ENCODE results near the gene SLC4A1AP. TPM values are rescaled to one million over a fixed set of nuclear protein-coding genes. Genes with fewer than 3 reads are reported as not detected.
"Not testable (repeated sequence)": the region's sequence is repeated elsewhere in the genome, so short reads cannot be mapped to it uniquely, and the experiment has no call there.

The SLC4A1AP gene
- total and polyA plus RNA-seq, 2 experiments from 2014 or later, result 24.3 to 29.2 TPM

GRCh38 chr2:27627963-27628766, 35.5 kb upstream of the SLC4A1AP start (continued):
- TF ChIP-seq ETS1 (IDR thresholded peaks at IDR 0.05), result no peak
- no peak for TF ChIP-seq CTCF (conservative IDR thresholded peaks at IDR 0.05; ENCODE audit: low read depth in 2 of 2)
- TF ChIP-seq REST (IDR thresholded peaks at IDR 0.05; ENCODE audit: unreplicated experiment), result no peak
- TF ChIP-seq STAT1 (IDR thresholded peaks at IDR 0.05; ENCODE audit: unreplicated experiment), result no peak

GRCh38 chr2:27628767-27629709, 34.7 kb upstream of the SLC4A1AP start, which contains the start of the genes CCDC121 and GPN1:
Gene CCDC121 (minus strand): TSS chr2:27629012. CDS start chr2:27627799, 1,213 bp downstream.
Gene GPN1 (plus strand): TSS chr2:27629050. CDS start chr2:27629059, 9 bp downstream.
- Mint-ChIP-seq H3K4me1 (no peaks in the 10 kb centered on the region), H3K4me3 (no peak within 1 kb of the TSS), H3K27me3 (ENCODE audit: insufficient read depth, low read depth, poor library complexity) (no peaks in the 10 kb centered on the region), H3K36me3 (ENCODE audit: low read depth) (peaks cover 22% of the 10 kb centered on the region), H3K27ac (no peak within 1 kb of the TSS; the same call in 1 of the 2 replicates), H3K9me3 (no peaks in the 10 kb centered on the region)
- Histone ChIP-seq H3K27me3 (ENCODE audit: insufficient read depth) (no peaks in the 10 kb centered on the region), H3K4me2 (peak within 1 kb of the TSS; percentile 81), H3K4me3 (peak within 1 kb of the TSS; percentile 81), H2AFZ (peak within 1 kb of the TSS; percentile 84), H3F3A (replicated peaks; ENCODE audit: low read depth) (no peaks in the 10 kb centered on the region), H3K27ac (ENCODE audit: low read depth) (0 out of 2 replicates have a peak within 1 kb of the TSS, but pooled peaks have one; percentile 53), H3K36me3 (ENCODE audit: insufficient read depth) (peaks cover 16% of the 10 kb centered on the region), H3K79me2 (replicated peaks; ENCODE audit: insufficient read depth) (peaks cover 11% of the 10 kb centered on the region), H3K9me2 (ENCODE audit: insufficient read depth) (no peaks in the 10 kb centered on the region), H4K20me1 (replicated peaks; ENCODE audit: insufficient read depth) (0 out of 2 replicates have a peak, but pooled peaks cover 3% of the 10 kb centered on the region), H3K4me1 (ENCODE audit: insufficient read depth) (peaks cover 10% of the 10 kb centered on the region)
- DNase-seq (ENCODE audit: low spot score), result peak; percentile 94
- peak; percentile 98 for ATAC-seq
- TF ChIP-seq CTCF (conservative IDR thresholded peaks at IDR 0.05; ENCODE audit: low read depth in 2 of 2) (no peak), POLR2AphosphoS5 (IDR thresholded peaks at IDR 0.05; ENCODE audit: low read depth) (peak; percentile 93), CREB1 (CRISPR knock-in tag; IDR thresholded peaks at IDR 0.05; ENCODE audit: low read depth) (peak; percentile 74), ETS1 (IDR thresholded peaks at IDR 0.05) (peak; percentile 68; the same call in 1 of the 2 replicates)

- not testable (repeated sequence) for ATAC-seq; H3K4me1 Mint-ChIP-seq; H3K4me2 ChIP-seq; H3K9me2 ChIP-seq (ENCODE audit: insufficient read depth); H3K27me3 ChIP-seq (ENCODE audit: insufficient read depth); H3K27ac Mint-ChIP-seq; H3K9me3 Mint-ChIP-seq; H3K27ac ChIP-seq (ENCODE audit: low read depth); H3K4me3 Mint-ChIP-seq; DNase-seq (ENCODE audit: low spot score); H3F3A ChIP-seq (replicated peaks; ENCODE audit: low read depth); H3K4me3 ChIP-seq; H3K27me3 Mint-ChIP-seq (ENCODE audit: insufficient read depth, low read depth, poor library complexity); H2AFZ ChIP-seq; H4K20me1 ChIP-seq (replicated peaks; ENCODE audit: insufficient read depth)
- peaks cover 26% of the 10 kb centered on the region for H3K36me3 ChIP-seq (ENCODE audit: insufficient read depth)
- H3K79me2 ChIP-seq (replicated peaks; ENCODE audit: insufficient read depth), result peaks cover 11% of the 10 kb centered on the region
- peaks cover 33% of the 10 kb centered on the region for H3K36me3 Mint-ChIP-seq (ENCODE audit: low read depth)
- H3K4me1 ChIP-seq (ENCODE audit: insufficient read depth), result peaks cover 10% of the 10 kb centered on the region
Observed at GRCh38 chr2:27630257-27630656, 33.4 kb upstream of the SLC4A1AP start.

All from GM23338 (cell line).